ENCODE data around the gene ZNF599.
A peak's percentile ranks its signal among the peaks of the same experiment; 100 is the strongest.

The ZNF599 gene

GRCh38 chr19:34734537-34735103 lies 38.4 kb downstream of the ZNF599 start:
- no peak for DNase-seq

- peak; percentile 87 for DNase-seq
These were observed 39.1 kb downstream of the ZNF599 start, which contains the start of gene ZNF181 for GRCh38 chr19:34733746-34734536. Gene ZNF181, plus strand, starts transcription at chr19:34734243. Its CDS starts 795 bp downstream, at chr19:34735038.

- no peak for DNase-seq
These were observed 39.7 kb downstream of the ZNF599 start for GRCh38 chr19:34733266-34733745.

- no peak for DNase-seq
These were observed 40.3 kb downstream of the ZNF599 start for GRCh38 chr19:34732612-34733211.

GRCh38 chr19:34731964-34732363 lies 41.1 kb downstream of the ZNF599 start:
- DNase-seq, result no peak

- no peak for DNase-seq
These were observed 41.8 kb downstream of the ZNF599 start for GRCh38 chr19:34731019-34731829.

- DNase-seq, result no peak
These were observed 47.6 kb downstream of the ZNF599 start for GRCh38 chr19:34725400-34725799.

GRCh38 chr19:34722353-34722752 lies 50.7 kb downstream of the ZNF599 start:
- DNase-seq, result no peak

- DNase-seq, result no peak
These were observed 57.7 kb downstream of the ZNF599 start for GRCh38 chr19:34715357-34715756.

GRCh38 chr19:34713262-34713637 lies 59.8 kb downstream of the ZNF599 start:
- no peak for DNase-seq

- no peak for DNase-seq
These were observed 60.4 kb downstream of the ZNF599 start for GRCh38 chr19:34712395-34713261.

- no peak for DNase-seq
These were observed 61.1 kb downstream of the ZNF599 start for GRCh38 chr19:34711890-34712289.

Measured in activated CD8-positive, alpha-beta memory T cell treated with anti-CD3 and anti-CD28 coated beads, Interleukin-2, amount 50 U/mL, for 48 hours (primary cell).